ENCODE measurements around the gene FMNL1.

GRCh38 chr17:45257115-45257514 lies 35.4 kb downstream of the FMNL1 start:
- TF ChIP-seq CTCF (IDR thresholded peaks at IDR 0.05) (no peak), POLR2AphosphoS5 (IDR thresholded peaks at IDR 0.05; ENCODE audit: low read depth, low read length) (no peak)
